Smooth muscle cell (in vitro differentiated cells): ENCODE data around the gene RHEX. TPM values are rescaled to one million over a fixed set of nuclear protein-coding genes. Genes with fewer than 3 reads are reported as not detected.

Source experiments
- DNase-seq: peaks from one replicate; lab custom pipeline; 2025; ENCODE audit not compliant: unreplicated experiment; lab: John Stamatoyannopoulos, UW
- H2AFZ ChIP-seq: fragments of 200-600 bp; sonication (generic); 2 replicates; pipeline ENCODE4 v1.6.0; 2016; ENCODE audit warnings: antibody characterized with exemption, low read depth, mild to moderate bottlenecking
- H3F3A ChIP-seq: fragments of 200-600 bp; sonication (generic); 2 replicates; pipeline ENCODE4 v1.6.0; 2017; ENCODE audit warnings: antibody characterized with exemption, low read depth
- H3K27ac ChIP-seq: fragments of 200-600 bp; sonication (generic); 2 replicates; pipeline ENCODE4 v1.5.1; 2016; ENCODE audit warnings: low read depth, mild to moderate bottlenecking
- H3K27me3 ChIP-seq: fragments of 200-600 bp; sonication (generic); 2 replicates; pipeline ENCODE4 v1.6.1; 2016; ENCODE audit warnings: low read depth, mild to moderate bottlenecking
- H3K36me3 ChIP-seq: fragments of 200-600 bp; sonication (generic); 2 replicates; pipeline ENCODE4 v1.5.1; 2016; ENCODE audit warnings: low read depth
- H3K4me1 ChIP-seq: fragments of 200-600 bp; sonication (generic); 2 replicates; pipeline ENCODE4 v1.5.1; 2016; ENCODE audit warnings: low read depth
- H3K4me2 ChIP-seq: fragments of 200-600 bp; sonication (generic); 2 replicates; pipeline ENCODE4 v1.6.0; 2016; ENCODE audit warnings: mild to moderate bottlenecking
- H3K4me3 ChIP-seq: fragments of 200-600 bp; sonication (generic); 2 replicates; pipeline ENCODE4 v1.5.1; 2016; ENCODE audit warnings: mild to moderate bottlenecking
- H3K79me2 ChIP-seq: fragments of 200-600 bp; sonication (generic); 2 replicates; pipeline ENCODE4 v1.6.0; 2016; ENCODE audit warnings: low read depth, mild to moderate bottlenecking
- H3K9ac ChIP-seq: fragments of 200-600 bp; sonication (generic); 2 replicates; pipeline ENCODE4 v1.6.0; 2016; ENCODE audit warnings: low read depth
- H3K9me3 ChIP-seq: fragments of 200-600 bp; sonication (generic); replicated peaks from 2 replicates; pipeline ENCODE4 v1.5.1; 2016; ENCODE audit warnings: low read depth
- H4K20me1 ChIP-seq: fragments of 200-600 bp; sonication (generic); 2 replicates; pipeline ENCODE4 v1.6.0; 2016; ENCODE audit warnings: low read depth
- CTCF ChIP-seq: fragments of 200-600 bp; sonication (generic); IDR thresholded peaks from 2 replicates; pipeline ENCODE4 v1.5.1; 2017; ENCODE audit warnings: borderline replicate concordance, mild to moderate bottlenecking, antibody characterized with exemption; ENCODE audit not compliant: insufficient read depth, poor library complexity, severe bottlenecking
- WGBS: methylation state at CpG from one replicate; pipeline ENCODE4 v1.1.7; 2016; ENCODE audit warnings: low lambda C conversion rate; 5-methylcytosine and 5-hydroxymethylcytosine counted together
- polyA plus RNA-seq: library from polyadenylated mRNA; unstranded; fragments of >200 nt; fragmentation: Nextera tagmentation; extraction: Ambion mirVana; gene quantifications from 2 replicates; pipeline ENCODE4 v1.2.1, GENCODE V29; 2016
- total RNA-seq: library from RNA; depleted of rRNA; stranded (reverse); fragments of >200 nt; gene quantifications from 2 replicates; pipeline ENCODE4 v1.2.3, GENCODE V29; 2014

RHEX gene
- total and polyA plus RNA-seq, 2 experiments from 2014 or later: not detected

- TF ChIP-seq CTCF: no peak
- Histone ChIP-seq H4K20me1 (no peaks in the 10 kb centered on the region), H3K4me1 (no peaks in the 10 kb centered on the region), H3K27ac (no peak overlapping the region), H3F3A (no peaks in the 10 kb centered on the region), H3K9ac (no peak overlapping the region), H2AFZ (no peak overlapping the region), H3K4me3 (no peak overlapping the region), H3K4me2 (no peak overlapping the region), H3K36me3 (no peaks in the 10 kb centered on the region), H3K79me2 (no peaks in the 10 kb centered on the region), H3K27me3 (no peaks in the 10 kb centered on the region), H3K9me3 (no peaks in the 10 kb centered on the region)
- no peak for DNase-seq
- 89% methylated on average over 2 of the region's 2 CpGs for WGBS
Observed at GRCh38 chr1:206108635-206109034, 55.7 kb downstream of the RHEX start.

GRCh38 chr1:206109718-206110117 lies 56.7 kb downstream of the RHEX start:
- H3K27ac ChIP-seq: no peak overlapping the region
- no peaks in the 10 kb centered on the region for H3K36me3 ChIP-seq
- H3K9ac ChIP-seq: no peak overlapping the region
- 86% methylated on average over 4 of the region's 4 CpGs for WGBS
- no peak overlapping the region for H2AFZ ChIP-seq
- H3K4me1 ChIP-seq: no peaks in the 10 kb centered on the region
- TF ChIP-seq CTCF: no peak
- no peak overlapping the region for H3K4me3 ChIP-seq
- H3K9me3 ChIP-seq: no peaks in the 10 kb centered on the region
- no peaks in the 10 kb centered on the region for H3K79me2 ChIP-seq
- H3K4me2 ChIP-seq: no peak overlapping the region
- DNase-seq: no peak
- H3K27me3 ChIP-seq: no peaks in the 10 kb centered on the region
- H3F3A ChIP-seq: no peaks in the 10 kb centered on the region
- no peaks in the 10 kb centered on the region for H4K20me1 ChIP-seq

GRCh38 chr1:206110161-206110560 lies 57.2 kb downstream of the RHEX start:
- DNase-seq: no peak
- 98% methylated on average over 15 of the region's 15 CpGs for WGBS
- Histone ChIP-seq H3K36me3 (no peaks in the 10 kb centered on the region), H3K27me3 (no peaks in the 10 kb centered on the region), H3K9ac (no peak overlapping the region), H3K9me3 (no peaks in the 10 kb centered on the region), H3K27ac (no peak overlapping the region), H3K4me1 (no peaks in the 10 kb centered on the region), H4K20me1 (no peaks in the 10 kb centered on the region), H3F3A (no peaks in the 10 kb centered on the region), H3K79me2 (no peaks in the 10 kb centered on the region), H3K4me3 (no peak overlapping the region), H3K4me2 (no peak overlapping the region), H2AFZ (no peak overlapping the region)
- TF ChIP-seq CTCF: no peak

- Histone ChIP-seq H3K4me2 (no peak overlapping the region), H3K27ac (no peak overlapping the region), H3K9me3 (no peaks in the 10 kb centered on the region), H3K4me3 (no peak overlapping the region), H3F3A (no peaks in the 10 kb centered on the region), H3K27me3 (no peaks in the 10 kb centered on the region), H3K9ac (no peak overlapping the region), H3K36me3 (no peaks in the 10 kb centered on the region), H3K79me2 (no peaks in the 10 kb centered on the region), H4K20me1 (no peaks in the 10 kb centered on the region), H2AFZ (no peak overlapping the region), H3K4me1 (no peaks in the 10 kb centered on the region)
- no peak for TF ChIP-seq CTCF
- no peak for DNase-seq
- WGBS: 96% methylated on average over 3 of the region's 3 CpGs
Observed at GRCh38 chr1:206110820-206111219, 57.8 kb downstream of the RHEX start.
